ENCODE data around the gene ANKRD40CL.
A peak's percentile ranks its signal among the peaks of the same experiment; 100 is the strongest.
"Not testable (repeated sequence)": the region's sequence is repeated elsewhere in the genome, so short reads cannot be mapped to it uniquely, and the experiment has no call there.

ANKRD40CL gene

GRCh38 chr17:50728881-50729765 is 38.2 kb downstream of the ANKRD40CL start:
- Mint-ChIP-seq H3K27ac (peak overlapping the region in 1 of 3 experiments; percentile 27), H3K9me3 (no peaks in the 10 kb centered on the region), H3K36me3 (ENCODE audit: low read depth) (no peaks in the 10 kb centered on the region), H3K27me3 (ENCODE audit: low read depth) (no peaks in the 10 kb centered on the region), H3K4me3 (no peak overlapping the region), H3K4me1 (peaks cover 23% of the 10 kb centered on the region)
- TF ChIP-seq, protein P1, sequence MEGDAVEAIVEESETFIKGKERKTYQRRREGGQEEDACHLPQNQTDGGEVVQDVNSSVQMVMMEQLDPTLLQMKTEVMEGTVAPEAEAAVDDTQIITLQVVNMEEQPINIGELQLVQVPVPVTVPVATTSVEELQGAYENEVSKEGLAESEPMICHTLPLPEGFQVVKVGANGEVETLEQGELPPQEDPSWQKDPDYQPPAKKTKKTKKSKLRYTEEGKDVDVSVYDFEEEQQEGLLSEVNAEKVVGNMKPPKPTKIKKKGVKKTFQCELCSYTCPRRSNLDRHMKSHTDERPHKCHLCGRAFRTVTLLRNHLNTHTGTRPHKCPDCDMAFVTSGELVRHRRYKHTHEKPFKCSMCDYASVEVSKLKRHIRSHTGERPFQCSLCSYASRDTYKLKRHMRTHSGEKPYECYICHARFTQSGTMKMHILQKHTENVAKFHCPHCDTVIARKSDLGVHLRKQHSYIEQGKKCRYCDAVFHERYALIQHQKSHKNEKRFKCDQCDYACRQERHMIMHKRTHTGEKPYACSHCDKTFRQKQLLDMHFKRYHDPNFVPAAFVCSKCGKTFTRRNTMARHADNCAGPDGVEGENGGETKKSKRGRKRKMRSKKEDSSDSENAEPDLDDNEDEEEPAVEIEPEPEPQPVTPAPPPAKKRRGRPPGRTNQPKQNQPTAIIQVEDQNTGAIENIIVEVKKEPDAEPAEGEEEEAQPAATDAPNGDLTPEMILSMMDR (IDR thresholded peaks at IDR 0.05; ENCODE audit: unreplicated experiment in 3 of 3), result no peak

DNA sequence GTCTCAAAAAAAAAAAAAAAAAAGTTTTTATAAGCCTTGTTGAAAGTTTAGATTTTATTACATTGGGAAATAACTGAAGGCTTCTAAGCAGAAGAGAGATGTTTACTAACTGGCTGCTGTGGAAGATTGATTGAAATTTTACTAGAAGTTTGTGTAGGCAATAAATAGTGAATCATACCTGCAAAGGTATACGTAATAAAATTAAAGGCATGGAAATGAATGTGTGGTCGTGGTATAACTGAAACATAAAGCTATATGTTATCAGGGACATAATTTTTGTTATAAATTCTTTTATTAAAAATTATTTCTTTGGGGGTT is 39.2 kb downstream of the ANKRD40CL start:
- Mint-ChIP-seq H3K4me3 (no peak overlapping the region), H3K4me1 (peaks cover 24% of the 10 kb centered on the region), H3K27me3 (ENCODE audit: low read depth) (no peaks in the 10 kb centered on the region), H3K36me3 (ENCODE audit: low read depth) (no peaks in the 10 kb centered on the region), H3K27ac (no peak overlapping the region), H3K9me3 (no peaks in the 10 kb centered on the region)
- TF ChIP-seq, protein P1 (IDR thresholded peaks at IDR 0.05; ENCODE audit: unreplicated experiment in 3 of 3), result no peak

DNA sequence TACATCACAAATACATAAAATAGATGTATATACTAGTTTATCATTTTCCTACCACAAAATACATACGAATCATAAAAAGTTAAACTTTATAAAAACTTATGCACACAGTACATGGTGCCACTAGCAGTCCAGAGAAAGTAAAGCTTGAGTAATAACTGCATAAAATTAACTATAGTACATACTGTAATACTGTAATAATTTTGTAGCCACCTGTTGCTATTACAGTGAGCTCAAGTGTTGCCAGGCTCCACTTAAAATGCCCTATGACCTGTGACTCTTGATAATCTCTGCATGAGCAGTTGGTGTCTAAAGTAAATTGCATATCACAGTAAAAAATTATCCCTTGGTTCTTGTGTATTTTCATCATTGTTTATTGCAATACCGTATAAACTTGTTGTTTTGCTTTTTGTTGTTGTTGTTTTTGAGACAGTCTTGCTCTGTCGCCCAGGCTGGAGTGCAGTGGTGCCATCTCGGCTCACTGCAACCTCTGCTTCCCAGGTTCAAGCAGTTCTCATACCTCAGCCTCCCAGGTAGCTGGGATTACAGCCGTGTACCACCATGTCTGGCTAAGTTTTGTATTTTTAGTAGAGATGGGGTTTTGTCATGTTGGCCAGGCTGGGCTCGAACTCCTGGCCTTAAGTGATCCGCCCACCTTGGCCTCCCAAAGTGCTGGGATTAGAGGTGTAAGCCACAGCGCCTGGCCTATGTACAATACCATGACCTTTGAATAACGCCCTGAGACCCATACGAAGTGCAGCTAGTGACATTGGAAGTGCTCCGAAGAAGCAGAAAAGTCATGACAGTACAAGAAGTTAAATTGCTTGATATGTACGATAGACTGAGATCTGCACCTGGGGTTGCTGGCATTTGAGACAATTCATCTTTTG is 41.3 kb downstream of the ANKRD40CL start:
- Mint-ChIP-seq H3K4me1 (peaks cover 32% of the 10 kb centered on the region), H3K36me3 (ENCODE audit: low read depth) (peaks cover 3% of the 10 kb centered on the region), H3K4me3 (no peak overlapping the region), H3K27me3 (ENCODE audit: low read depth) (no peaks in the 10 kb centered on the region), H3K9me3 (no peaks in the 10 kb centered on the region), H3K27ac (peak overlapping the region in 1 of 3 experiments; percentile 57)
- TF ChIP-seq, protein P1 (IDR thresholded peaks at IDR 0.05; ENCODE audit: unreplicated experiment in 3 of 3), result no peak

- not testable (repeated sequence) for H3K27ac Mint-ChIP-seq; H3K27me3 Mint-ChIP-seq (ENCODE audit: low read depth); H3K9me3 Mint-ChIP-seq; H3K4me3 Mint-ChIP-seq; H3K36me3 Mint-ChIP-seq (ENCODE audit: low read depth)
- H3K4me1 Mint-ChIP-seq, result peaks cover 33% of the 10 kb centered on the region
Measured at GRCh38 chr17:50724622-50725021, 42.7 kb downstream of the ANKRD40CL start.

- TF ChIP-seq, protein P1 (IDR thresholded peaks at IDR 0.05; ENCODE audit: unreplicated experiment in 3 of 3), result no peak
- Mint-ChIP-seq H3K4me3 (peak overlapping the region; percentile 72 to 96 (median 96)), H3K27me3 (ENCODE audit: low read depth) (no peaks in the 10 kb centered on the region), H3K9me3 (no peaks in the 10 kb centered on the region), H3K4me1 (peaks cover 32% of the 10 kb centered on the region), H3K36me3 (ENCODE audit: low read depth) (peaks cover 3% of the 10 kb centered on the region), H3K27ac (peak overlapping the region; percentile 16 to 51 (median 50))
Measured at GRCh38 chr17:50722746-50723145, 44.6 kb downstream of the ANKRD40CL start.

Data from nephron (organoid).